GM12878 (cell line): ENCODE measurements around the gene RNASE12. TPM values are rescaled to one million over a fixed set of nuclear protein-coding genes. Genes with fewer than 3 reads are reported as not detected.

Source experiments
- ATAC-seq: fragments of 200-7000 bp; cut with Tn5 transposase; 3 replicates; pipeline ENCODE4 v1.9.1; 2020; ENCODE audit warnings: mild to moderate bottlenecking, moderate library complexity
- BruUV-seq: library from RNA; stranded (reverse); fragments of 400-500 nt; replicated peaks from 2 replicates; lab custom pipeline; 2021; lab: Mats Ljungman, UMichigan
- CTCF ChIA-PET: fragments of 300-600 bp; sonication (Branson Sonifier 250); formaldehyde crosslinking; extraction: SDS; loops from one replicate; lab custom pipeline; 2021; ENCODE audit warnings: inconsistent platforms; lab: Yijun Ruan, JAX
- POLR2A ChIA-PET: fragments of 350-600 bp; formaldehyde crosslinking; extraction: SDS; loops from one replicate; lab custom pipeline; 2021; ENCODE audit warnings: inconsistent platforms; lab: Charles Lee
- RAD21 ChIA-PET: fragments of 300-600 bp; sonication (Branson Sonifier 250); formaldehyde crosslinking; loops from one replicate; lab custom pipeline; 2023; ENCODE audit warnings: antibody characterized with exemption; ENCODE audit not compliant: unreplicated experiment; lab: Charles Lee
- SMC1A ChIA-PET: fragments of 300-600 bp; sonication (Branson Sonifier 250); formaldehyde crosslinking; loops from one replicate; lab custom pipeline; 2023; ENCODE audit not compliant: unreplicated experiment, uncharacterized antibody; lab: Charles Lee
- DNase-seq: peaks from one replicate; pipeline ENCODE4 v3.0.0-alpha.2; 2011; ENCODE audit warnings: low read depth, low spot score
- FAIRE-seq: peaks from 3 replicates; lab custom pipeline; 2011; peaks lifted over from hg19 to GRCh38; lab: Jason Lieb, UNC
- H2AFZ ChIP-seq: 2 replicates; pipeline ENCODE4 v1.6.0; 2011; ENCODE audit warnings: low read depth, low read length, control low read depth; ENCODE audit not compliant: control insufficient read depth
- H3K27ac ChIP-seq: 2 replicates; pipeline ENCODE4 v1.5.1; 2011; ENCODE audit warnings: control low read depth; ENCODE audit not compliant: control insufficient read depth, insufficient read depth
- H3K27me3 ChIP-seq, 2 experiments: replicated peaks in 1 of 2; 2 replicates each; pipeline versions ENCODE4 v1.6.0 to v1.6.1; 2011; ENCODE audit warnings: low read length in 1 of 2; ENCODE audit not compliant: control insufficient read depth in 2 of 2, insufficient read depth in 2 of 2
- H3K36me3 ChIP-seq, 2 experiments: 2 replicates each; pipeline ENCODE4 v1.5.1; 2011; ENCODE audit warnings: low read length in 1 of 2; ENCODE audit not compliant: control insufficient read depth in 2 of 2, insufficient read depth in 2 of 2
- H3K4me1 ChIP-seq: 2 replicates; pipeline ENCODE4 v1.6.1; 2011; ENCODE audit warnings: mild to moderate bottlenecking, low read length, moderate library complexity, mixed read lengths; ENCODE audit not compliant: control insufficient read depth, insufficient read depth
- H3K4me2 ChIP-seq: 2 replicates; pipeline ENCODE4 v1.6.0; 2011; ENCODE audit warnings: control low read depth; ENCODE audit not compliant: control insufficient read depth, insufficient read depth
- H3K4me3 ChIP-seq: fragments of 200-600 bp; sonication (generic); 2 replicates; pipeline ENCODE4 v1.5.1; 2016
- H3K79me2 ChIP-seq: 2 replicates; pipeline ENCODE4 v1.6.0; 2011; ENCODE audit warnings: low read length; ENCODE audit not compliant: control insufficient read depth, insufficient read depth
- H3K9ac ChIP-seq: 2 replicates; pipeline ENCODE4 v1.8.0; 2011; ENCODE audit warnings: low read length, control low read depth, mixed read lengths; ENCODE audit not compliant: control insufficient read depth, insufficient read depth
- H3K9me3 ChIP-seq: replicated peaks from 3 replicates; pipeline ENCODE4 v1.5.1; 2011; ENCODE audit warnings: mild to moderate bottlenecking, low read length; ENCODE audit not compliant: control insufficient read depth, insufficient read depth
- H4K20me1 ChIP-seq: 2 replicates; pipeline ENCODE4 v1.6.0; 2011; ENCODE audit not compliant: control insufficient read depth, insufficient read depth
- CHD1 ChIP-seq: IDR thresholded peaks from 2 replicates; pipeline ENCODE4 v1.6.1; 2012; ENCODE audit warnings: low read depth, low read length, improper control_type of control experiment
- CUX1 ChIP-seq: IDR thresholded peaks from 2 replicates; pipeline ENCODE4 v1.6.1; 2012; ENCODE audit warnings: improper control_type of control experiment, low read depth, low read length; ENCODE audit not compliant: insufficient replicate concordance
- ELK1 ChIP-seq: IDR thresholded peaks from 2 replicates; pipeline ENCODE4 v1.6.1; 2012; ENCODE audit warnings: low read depth, low read length, improper control_type of control experiment
- HDGF ChIP-seq: fragments of 450-650 bp; IDR thresholded peaks from 2 replicates; pipeline ENCODE4 v1.6.1; 2016; ENCODE audit warnings: antibody characterized with exemption
- JUND ChIP-seq: IDR thresholded peaks from 2 replicates; pipeline ENCODE4 v1.6.1; 2012; ENCODE audit warnings: low read depth, mild to moderate bottlenecking, low read length, improper control_type of control experiment, moderate library complexity
- KAT2A ChIP-seq: conservative IDR thresholded peaks from 2 replicates; pipeline ENCODE4 v1.6.1; 2011; ENCODE audit warnings: low read depth, low read length; ENCODE audit not compliant: control insufficient read depth
- MEF2B ChIP-seq: fragments of 450-650 bp; IDR thresholded peaks from 2 replicates; pipeline ENCODE4 v1.6.1; 2018; ENCODE audit warnings: mild to moderate bottlenecking, moderate library complexity; ENCODE audit not compliant: partially characterized antibody, poor library complexity, severe bottlenecking
- NFYA ChIP-seq: IDR thresholded peaks from 2 replicates; pipeline ENCODE4 v1.6.1; 2011; ENCODE audit warnings: low read depth, mild to moderate bottlenecking, low read length, improper control_type of control experiment, borderline replicate concordance
- NFYB ChIP-seq: IDR thresholded peaks from 2 replicates; pipeline ENCODE4 v1.6.1; 2011; ENCODE audit warnings: low read depth, mild to moderate bottlenecking, low read length, improper control_type of control experiment, moderate library complexity; ENCODE audit not compliant: insufficient read depth
- RAD51 ChIP-seq: fragments of 450-650 bp; IDR thresholded peaks from 2 replicates; pipeline ENCODE4 v1.6.1; 2016; ENCODE audit warnings: moderate library complexity, mild to moderate bottlenecking, inconsistent platforms
- SPI1 ChIP-seq: IDR thresholded peaks from 2 replicates; pipeline ENCODE4 v1.6.1; 2011; ENCODE audit warnings: low read depth, mild to moderate bottlenecking, low read length, moderate library complexity, borderline replicate concordance; ENCODE audit not compliant: insufficient read depth
- USF1 ChIP-seq: IDR thresholded peaks from 2 replicates; pipeline ENCODE4 v1.6.1; 2011; ENCODE audit warnings: borderline replicate concordance, low read depth, mild to moderate bottlenecking, moderate library complexity, mixed read lengths, low read length; ENCODE audit not compliant: insufficient read depth; ENCODE audit errors: extremely low read length
- YY1 ChIP-seq: IDR thresholded peaks from 2 replicates; pipeline ENCODE4 v1.6.1; 2011; ENCODE audit warnings: low read depth, mild to moderate bottlenecking, low read length
- ZBTB33 ChIP-seq: fragments of 450-650 bp; IDR thresholded peaks from 2 replicates; pipeline ENCODE4 v1.6.1; 2017; ENCODE audit warnings: mild to moderate bottlenecking
- ZNF24 ChIP-seq: fragments of 450-650 bp; IDR thresholded peaks from 2 replicates; pipeline ENCODE4 v1.6.1; 2017; ENCODE audit warnings: antibody characterized with exemption, mild to moderate bottlenecking
- WGBS: methylation state at CpG from one replicate; pipeline ENCODE4 v1.1.6; 2016; ENCODE audit warnings: low lambda C conversion rate; ENCODE audit not compliant: insufficient replicate concordance, insufficient coverage; ENCODE audit errors: missing lambda C conversion rate; 5-methylcytosine and 5-hydroxymethylcytosine counted together
- in situ Hi-C: fragments of 300-500 bp; cut with MboI; formaldehyde crosslinking; loops from 9 replicates; pipeline ENCODE4 v1.14.3; 2018; ENCODE audit warnings: mixed read lengths
- intact Hi-C: fragments of 100-400 bp; cut with micrococcal nuclease; formaldehyde crosslinking; loops from one replicate; pipeline ENCODE4 v1.14.2; 2022; ENCODE audit not compliant: unreplicated experiment
- polyA plus RNA-seq, 11 experiments: library from polyadenylated mRNA; depleted of rRNA in 4 of 11; unstranded in 6 of 11; stranded (reverse) in 5 of 11; fragments of >200 nt; fragmentation: Nextera tagmentation in 4 of 11; fragmentation: Illumina TruSeq in 1 of 11; extraction: Ambion mirVana in 4 of 11; extraction: Trizol in 1 of 11; gene quantifications; 1 replicate in 1 of 11; 2 replicates in 10 of 11; pipeline versions ENCODE4 v1.2.1 to v1.2.3, GENCODE V29; 2011 to 2016; ENCODE audit warnings: inconsistent platforms in 2 of 11, missing spikeins in 2 of 11, low read depth in 1 of 11
- total RNA-seq, 4 experiments: library from RNA; depleted of rRNA in 3 of 4; stranded (reverse); fragments of >200 nt in 3 of 4; fragmentation: Illumina TruSeq in 1 of 4; extraction: Trizol in 1 of 4; gene quantifications; 2 replicates each; pipeline versions ENCODE4 v1.2.1 to v1.2.3, GENCODE V29; 2013 to 2021

The RNASE12 gene
- total and polyA plus RNA-seq, 10 of the 15 experiments (the other 5 are each of a cell fraction or from before 2014, with no cell fraction given), result not detected

- 64% methylated on average over 2 of the region's 2 CpGs for WGBS
- Histone ChIP-seq H2AFZ (no peak overlapping the region), H3K27me3 (no peaks in the 10 kb centered on the region), H3K36me3 (no peaks in the 10 kb centered on the region), H4K20me1 (no peaks in the 10 kb centered on the region), H3K9ac (no peak overlapping the region), H3K79me2 (no peaks in the 10 kb centered on the region), H3K4me3 (no peak overlapping the region), H3K9me3 (no peaks in the 10 kb centered on the region), H3K27ac (no peak overlapping the region), H3K4me2 (no peak overlapping the region), H3K4me1 (peaks cover 20% of the 10 kb centered on the region)
- BruUV-seq, result no TSS peak
- intact Hi-C loops, result loop anchor here (1.0 kb wide), 1 partner anchor 194 kb away; the partner anchor contains the start of gene TEP1
- RAD21 ChIA-PET, result interaction anchor here (0.6 to 6.3 kb wide), 10 partner anchors 44 to 279 kb away, joined by 3 to 77 read pairs (median 15); partner anchors contain the start of genes PARP2, PNP and TEP1
- FAIRE-seq (no peak), ATAC-seq (no peak), DNase-seq (no peak)
- POLR2A ChIA-PET, result interaction anchor here (1.5 kb wide), 1 partner anchor 275 kb away, joined by 5 read pairs; no protein-coding TSS in a partner anchor
- SMC1A ChIA-PET, result interaction anchor here (0.7 to 6.5 kb wide), 10 partner anchors 9 to 279 kb away, joined by 3 to 110 read pairs (median 10); partner anchors contain the start of genes PIP4P1 and TEP1
- in situ Hi-C loops, result loop anchor here (5.0 kb wide), 1 partner anchor 280 kb away; no protein-coding TSS in a partner anchor
- CTCF ChIA-PET, result interaction anchor here (0.7 to 10.3 kb wide), 11 partner anchors 24 to 278 kb away, joined by 3 to 216 read pairs (median 5); partner anchors contain the start of genes ANG, CCNB1IP1 and TEP1
- no peak for TF ChIP-seq SPI1
- no peak for TF ChIP-seq ZNF24
- TF ChIP-seq JUND, result no peak
- no peak for TF ChIP-seq RAD51
- TF ChIP-seq CUX1, result no peak
- no peak for TF ChIP-seq YY1
- no peak for TF ChIP-seq ELK1
- TF ChIP-seq MEF2B, result no peak
- no peak for TF ChIP-seq NFYA
- TF ChIP-seq CHD1, result no peak
- no peak for TF ChIP-seq HDGF
- no peak for TF ChIP-seq USF1
- no peak for TF ChIP-seq KAT2A
- TF ChIP-seq NFYB, result no peak
- no peak for TF ChIP-seq ZBTB33
Observed at GRCh38 chr14:20606902-20607242, 15.7 kb upstream of the RNASE12 start.
